Stimulated activated CD8-positive, alpha-beta memory T cell treated with anti-CD3 and anti-CD28 coated beads, Interleukin-12 subunit alpha, Interleukin-12 subunit beta, amount 100 ng/mL, for 24 hours (primary cell): ENCODE results near the gene NEDD4.
"Not testable (repeated sequence)": the region's sequence is repeated elsewhere in the genome, so short reads cannot be mapped to it uniquely, and the experiment has no call there.

Experiments
- DNase-seq: peaks from one replicate; pipeline ENCODE4 v3.0.0-alpha.2; 2020; ENCODE audit errors: extremely low read depth

Gene NEDD4

GRCh38 chr15:56004281-56004680 is 10.9 kb upstream of the NEDD4 start:
- DNase-seq = not testable (repeated sequence)

- DNase-seq = not testable (repeated sequence)
These were observed 10.4 kb upstream of the NEDD4 start for GRCh38 chr15:56003777-56004176.

GRCh38 chr15:56003277-56003676 is 9.9 kb upstream of the NEDD4 start:
- DNase-seq = not testable (repeated sequence)

GRCh38 chr15:56001471-56002078 is 8.2 kb upstream of the NEDD4 start:
- no peak for DNase-seq

GRCh38 chr15:55999658-56000057 is 6.2 kb upstream of the NEDD4 start:
- DNase-seq = no peak

GRCh38 chr15:55998478-55998877 is 5.1 kb upstream of the NEDD4 start:
- DNase-seq = no peak

- no peak for DNase-seq
These were observed 570 bp upstream of the NEDD4 start for GRCh38 chr15:55993804-55994560.

- no peak for DNase-seq
These were observed 672 bp downstream of the NEDD4 start for GRCh38 chr15:55992769-55993110.

GRCh38 chr15:55991802-55992768 is 1.3 kb downstream of the NEDD4 start:
- no peak for DNase-seq

- DNase-seq = no peak
These were observed 2.4 kb downstream of the NEDD4 start for GRCh38 chr15:55990998-55991397.

GRCh38 chr15:55990516-55990915 is 2.9 kb downstream of the NEDD4 start:
- no peak for DNase-seq

GRCh38 chr15:55989383-55989782 is 4.0 kb downstream of the NEDD4 start:
- DNase-seq = no peak

GRCh38 chr15:55981582-55982249 is 11.7 kb downstream of the NEDD4 start:
- no peak for DNase-seq

- DNase-seq = no peak
These were observed 12.9 kb downstream of the NEDD4 start for GRCh38 chr15:55980511-55980910.

GRCh38 chr15:55977231-55977630 is 16.2 kb downstream of the NEDD4 start:
- no peak for DNase-seq

GRCh38 chr15:55970286-55970685 is 23.1 kb downstream of the NEDD4 start:
- DNase-seq = no peak

- no peak for DNase-seq
These were observed 23.8 kb downstream of the NEDD4 start for GRCh38 chr15:55969582-55969981.

- no peak for DNase-seq
These were observed 24.5 kb downstream of the NEDD4 start for GRCh38 chr15:55968923-55969322.

- no peak for DNase-seq
These were observed 28.3 kb downstream of the NEDD4 start for GRCh38 chr15:55965091-55965490.

GRCh38 chr15:55960946-55961345 is 32.5 kb downstream of the NEDD4 start:
- no peak for DNase-seq

GRCh38 chr15:55959744-55960447 is 33.5 kb downstream of the NEDD4 start:
- DNase-seq = no peak
